Adrenal gland (tissue), 5 donors: ENCODE data around the gene CHSY3.
A peak's percentile ranks its signal among the peaks of the same experiment; 100 is the strongest.

Source experiments
- POLR2A ChIP-seq, 2 donors: fragments of 450-650 bp; IDR thresholded peaks; one replicate each; pipeline ENCODE4 v1.6.1; 2017; ENCODE audit warnings: antibody characterized with exemption in 2 of 2, mild to moderate bottlenecking in 2 of 2, moderate library complexity in 1 of 2
- TF ChIP-seq, protein P1 (sequence below), 6 experiments: fragments of 450-650 bp in 4 of 6; fragments of 200-600 bp in 2 of 6; sonication (generic) in 1 of 6; IDR thresholded peaks; 1 replicate in 5 of 6; 2 replicates in 1 of 6; pipeline versions ENCODE4 v1.5.1 to v1.8.0; 2016 to 2021; ENCODE audit warnings: antibody characterized with exemption in 6 of 6, mild to moderate bottlenecking in 2 of 6, moderate library complexity in 1 of 6
- donor health status: DM: no; HTN: no; CAD: no.

DNA sequence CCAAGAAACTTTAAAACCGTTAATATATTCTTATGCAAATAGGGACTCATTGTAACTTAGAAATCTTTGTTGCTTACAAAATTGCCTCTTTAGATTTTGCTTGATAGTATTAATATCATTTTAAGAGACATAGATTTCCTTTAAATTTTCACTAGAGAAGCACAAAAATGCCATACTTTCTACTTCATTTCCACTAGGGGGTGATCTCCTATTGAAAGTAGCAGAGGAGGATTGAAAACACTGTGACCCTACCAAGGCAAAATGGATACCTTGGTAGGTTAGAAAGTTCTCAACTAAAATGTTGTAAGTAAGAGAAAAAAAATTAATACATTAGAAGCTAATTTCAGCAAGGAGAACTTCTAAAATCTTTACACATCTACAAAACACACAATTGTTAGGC lies 204.9 kb downstream of the CHSY3 start:
- TF ChIP-seq, protein P1, sequence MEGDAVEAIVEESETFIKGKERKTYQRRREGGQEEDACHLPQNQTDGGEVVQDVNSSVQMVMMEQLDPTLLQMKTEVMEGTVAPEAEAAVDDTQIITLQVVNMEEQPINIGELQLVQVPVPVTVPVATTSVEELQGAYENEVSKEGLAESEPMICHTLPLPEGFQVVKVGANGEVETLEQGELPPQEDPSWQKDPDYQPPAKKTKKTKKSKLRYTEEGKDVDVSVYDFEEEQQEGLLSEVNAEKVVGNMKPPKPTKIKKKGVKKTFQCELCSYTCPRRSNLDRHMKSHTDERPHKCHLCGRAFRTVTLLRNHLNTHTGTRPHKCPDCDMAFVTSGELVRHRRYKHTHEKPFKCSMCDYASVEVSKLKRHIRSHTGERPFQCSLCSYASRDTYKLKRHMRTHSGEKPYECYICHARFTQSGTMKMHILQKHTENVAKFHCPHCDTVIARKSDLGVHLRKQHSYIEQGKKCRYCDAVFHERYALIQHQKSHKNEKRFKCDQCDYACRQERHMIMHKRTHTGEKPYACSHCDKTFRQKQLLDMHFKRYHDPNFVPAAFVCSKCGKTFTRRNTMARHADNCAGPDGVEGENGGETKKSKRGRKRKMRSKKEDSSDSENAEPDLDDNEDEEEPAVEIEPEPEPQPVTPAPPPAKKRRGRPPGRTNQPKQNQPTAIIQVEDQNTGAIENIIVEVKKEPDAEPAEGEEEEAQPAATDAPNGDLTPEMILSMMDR (IDR thresholded peaks at IDR 0.05), result peak; percentile 32 to 59 (median 48)
- no peak for TF ChIP-seq POLR2A (IDR thresholded peaks at IDR 0.05)
